SH-SY5Y (cell line): ENCODE results near the gene RPP25.

Experiments
- GATA2 ChIP-seq: IDR thresholded peaks from 2 replicates; pipeline ENCODE4 v1.6.1; 2011; ENCODE audit warnings: mild to moderate bottlenecking, low read depth, low read length
- GATA3 ChIP-seq: IDR thresholded peaks from 2 replicates; pipeline ENCODE4 v1.6.1; 2011; ENCODE audit warnings: low read depth, mild to moderate bottlenecking, low read length, moderate library complexity

DNA sequence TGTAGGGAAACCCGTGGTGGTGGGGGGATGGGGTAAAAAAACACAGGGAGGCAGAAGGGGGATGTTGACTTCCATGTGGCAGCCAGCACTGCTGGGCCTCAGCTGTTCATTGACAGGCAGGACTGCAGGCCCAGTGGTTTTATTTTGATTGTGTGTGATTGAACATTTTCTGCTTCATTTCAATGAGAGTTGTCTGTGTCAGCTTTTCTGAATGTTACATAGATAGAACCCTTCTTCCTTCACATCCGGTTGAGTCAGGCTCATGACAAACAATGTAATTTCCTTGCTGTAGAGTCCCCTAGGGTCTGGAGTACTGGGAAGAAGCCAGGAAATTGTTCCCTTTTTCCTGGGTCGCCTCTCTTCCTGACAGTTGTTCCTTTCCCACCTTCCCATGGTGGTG is 8.2 kb upstream of the RPP25 start:
- TF ChIP-seq GATA2 (no peak), GATA3 (no peak)
